HepG2 (cell line): ENCODE data around the gene ADAMTS13.

ENCODE experiments used
- ATM ChIP-seq: fragments of 450-650 bp; IDR thresholded peaks from 2 replicates; pipeline ENCODE4 v1.7.1; 2017; ENCODE audit warnings: mild to moderate bottlenecking, borderline replicate concordance
- EP300 ChIP-seq, 3 experiments: sonication (generic) in 1 of 3; formaldehyde crosslinking in 1 of 3; IDR thresholded peaks; 2 replicates each; pipeline versions ENCODE4 v1.5.1 to v1.6.1; 2011 to 2020; ENCODE audit warnings: low read depth in 2 of 3, low read length in 2 of 3, borderline replicate concordance in 1 of 3, improper control_type of control experiment in 1 of 3, mild to moderate bottlenecking in 1 of 3, missing genetic modification reagents in 1 of 3, moderate library complexity in 1 of 3
- MIER2 ChIP-seq: IDR thresholded peaks from 2 replicates; pipeline ENCODE4 v1.6.1; 2016; ENCODE audit warnings: missing biosample characterization, missing genetic modification reagents
- POLR2A ChIP-seq, 2 experiments: IDR thresholded peaks; 2 replicates each; pipeline ENCODE4 v1.6.1; 2011; ENCODE audit warnings: low read depth in 2 of 2, low read length in 2 of 2, mild to moderate bottlenecking in 1 of 2, moderate library complexity in 1 of 2; ENCODE audit not compliant: insufficient read depth in 1 of 2
- SMC3 ChIP-seq: IDR thresholded peaks from 2 replicates; pipeline ENCODE4 v1.6.1; 2011; ENCODE audit warnings: low read length, improper control_type of control experiment
- ZFX ChIP-seq: sonication (generic); formaldehyde crosslinking; IDR thresholded peaks from 2 replicates; pipeline ENCODE4 v1.4.0; 2020; ENCODE audit warnings: mild to moderate bottlenecking, low read depth, missing genetic modification reagents, moderate library complexity
- ZNF138 ChIP-seq: sonication (generic); formaldehyde crosslinking; IDR thresholded peaks from 2 replicates; pipeline ENCODE4 v1.5.0; 2020; ENCODE audit warnings: mild to moderate bottlenecking, low read depth, missing genetic modification reagents

DNA sequence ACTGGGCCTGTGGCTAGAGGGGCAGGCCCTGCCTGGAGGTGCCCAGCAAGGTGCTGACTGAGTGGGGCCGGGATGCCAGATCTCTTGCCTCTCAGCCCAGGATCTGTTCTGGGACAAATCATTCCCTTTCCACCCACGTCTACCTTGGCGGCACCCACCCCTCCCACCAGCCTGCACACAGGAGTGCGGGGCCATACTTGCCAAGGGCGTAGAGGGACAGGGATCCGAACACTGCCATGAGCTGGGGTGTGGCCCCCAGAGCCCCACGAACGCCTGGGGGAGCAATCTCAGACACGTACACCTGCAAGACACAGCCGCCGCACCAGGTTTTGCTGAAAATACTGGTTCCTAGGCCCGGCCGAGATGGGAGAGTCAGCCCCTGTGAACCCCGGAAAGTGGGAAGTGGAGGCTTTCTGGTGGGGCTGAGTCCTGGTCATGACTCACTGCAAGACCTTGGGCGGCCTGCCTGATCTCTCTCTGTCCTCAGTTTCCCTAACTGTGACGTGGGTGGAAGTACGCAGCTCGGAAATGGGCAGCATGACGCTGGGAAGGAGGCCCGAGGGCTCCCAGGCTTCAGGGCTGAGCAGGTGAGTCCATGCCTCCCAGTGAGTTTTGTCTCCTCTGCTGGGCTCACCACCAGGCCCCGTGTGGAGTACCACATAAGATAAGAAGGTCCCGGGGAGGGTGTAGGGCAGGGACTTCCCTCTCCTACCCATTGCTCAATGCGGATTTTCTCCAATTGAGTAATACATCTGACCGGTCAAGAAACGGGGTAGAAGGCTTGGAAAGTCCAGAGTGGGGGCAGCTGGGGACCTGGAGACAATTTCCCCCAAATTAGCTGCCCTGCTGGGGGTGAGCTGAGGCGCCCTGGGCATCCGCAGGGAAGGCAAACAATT lies 54.1 kb downstream of the ADAMTS13 start:
- no peak for TF ChIP-seq SMC3
- TF ChIP-seq ZNF138 (CRISPR knock-in tag), result no peak
- TF ChIP-seq EP300 (IDR thresholded peaks at IDR 0.05; ENCODE audit: low read depth in 2 of 2, low read length in 2 of 2), result no peak
- TF ChIP-seq EP300 (CRISPR knock-in tag; IDR thresholded peaks at IDR 0.05; ENCODE audit: borderline replicate concordance), result no peak
- no peak for TF ChIP-seq ZFX (CRISPR knock-in tag)
- TF ChIP-seq ATM, result no peak
- TF ChIP-seq MIER2 (CRISPR knock-in tag), result no peak
- no peak for TF ChIP-seq POLR2A (IDR thresholded peaks at IDR 0.05; ENCODE audit: insufficient read depth in 1 of 2, low read depth in 2 of 2, low read length in 2 of 2)
